Breast epithelium (tissue), 3 donors: Measurements from ENCODE around the gene ZNF318.

Source experiments
- CTCF ChIP-seq, 3 donors: fragments of 450-650 bp; IDR thresholded peaks; one replicate each; pipeline ENCODE4 v1.5.1; 2016 to 2017; ENCODE audit warnings: antibody characterized with exemption in 3 of 3, mild to moderate bottlenecking in 3 of 3, moderate library complexity in 3 of 3
- POLR2A ChIP-seq: fragments of 450-650 bp; IDR thresholded peaks from one replicate; pipeline ENCODE4 v1.6.1; 2016; ENCODE audit warnings: antibody characterized with exemption, mild to moderate bottlenecking, moderate library complexity
- POLR2AphosphoS5 ChIP-seq, 3 donors: sonication (generic); formaldehyde crosslinking; IDR thresholded peaks; one replicate each; pipeline ENCODE4 v1.6.1; 2017; ENCODE audit warnings: antibody characterized with exemption in 3 of 3

DNA sequence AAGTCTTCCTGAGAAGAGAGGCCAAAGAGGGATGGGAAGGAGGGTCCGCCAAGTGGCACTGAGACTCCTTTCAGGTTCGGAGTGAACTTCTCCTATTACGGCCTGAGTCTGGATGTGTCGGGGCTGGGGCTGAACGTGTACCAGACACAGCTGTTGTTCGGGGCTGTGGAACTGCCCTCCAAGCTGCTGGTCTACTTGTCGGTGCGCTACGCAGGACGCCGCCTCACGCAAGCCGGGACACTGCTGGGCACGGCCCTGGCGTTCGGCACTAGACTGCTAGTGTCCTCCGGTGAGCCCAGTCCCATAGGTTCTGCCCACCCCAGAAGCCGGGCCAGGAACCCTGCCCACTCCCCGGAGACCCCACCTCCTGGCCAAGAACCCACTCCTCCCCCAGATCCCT lies 67.3 kb downstream of the ZNF318 start:
- TF ChIP-seq CTCF (IDR thresholded peaks at IDR 0.05) (no peak), POLR2A (no peak), POLR2AphosphoS5 (IDR thresholded peaks at IDR 0.05) (no peak)
